GM19025 (cell line): ENCODE results near the gene DENND10.

ENCODE experiments used
- ATAC-seq: cut with Tn5 transposase; IDR thresholded peaks from one replicate; pipeline ENCODE4 v1.9.1; 2021; ENCODE audit warnings: mild to moderate bottlenecking, low read depth, moderate library complexity; ENCODE audit not compliant: unreplicated experiment

Gene DENND10

GRCh38 chr10:119103903-119104653 is at the start of gene DENND10:
Gene DENND10, plus strand, starts transcription at chr10:119104113. Its CDS starts 30 bp downstream, at chr10:119104143.
- ATAC-seq: peak; percentile 85

GRCh38 chr10:119055472-119055871 is 48.4 kb upstream of the DENND10 start:
- ATAC-seq: no peak

GRCh38 chr10:119058010-119058409 is 45.9 kb upstream of the DENND10 start:
- no peak for ATAC-seq

GRCh38 chr10:119059557-119059956 is 44.4 kb upstream of the DENND10 start:
- no peak for ATAC-seq

- no peak for ATAC-seq
Measured at GRCh38 chr10:119060107-119060506, 43.8 kb upstream of the DENND10 start.

- no peak for ATAC-seq
Measured at GRCh38 chr10:119061352-119061751, 42.6 kb upstream of the DENND10 start.

- ATAC-seq: no peak
Measured at GRCh38 chr10:119061926-119062325, 42.0 kb upstream of the DENND10 start.

- no peak for ATAC-seq
Measured at GRCh38 chr10:119070395-119071165, 33.3 kb upstream of the DENND10 start.

- ATAC-seq: no peak
Measured at GRCh38 chr10:119073584-119073983, 30.3 kb upstream of the DENND10 start.

GRCh38 chr10:119078422-119079179 is 25.3 kb upstream of the DENND10 start:
- no peak for ATAC-seq

GRCh38 chr10:119079599-119080520 is 24.1 kb upstream of the DENND10 start:
- peak; percentile 52 for ATAC-seq

- ATAC-seq: peak; percentile 81
Measured at GRCh38 chr10:119080521-119081259, 23.2 kb upstream of the DENND10 start, which contains the start of gene EIF3A. Gene EIF3A, minus strand, starts transcription at chr10:119080817. Its CDS starts 141 bp downstream, at chr10:119080676.

GRCh38 chr10:119084896-119085295 is 19.0 kb upstream of the DENND10 start:
- no peak for ATAC-seq

- no peak for ATAC-seq
Measured at GRCh38 chr10:119087271-119087882, 16.5 kb upstream of the DENND10 start.

GRCh38 chr10:119090026-119090795 is 13.7 kb upstream of the DENND10 start:
- no peak for ATAC-seq

GRCh38 chr10:119090968-119091367 is 12.9 kb upstream of the DENND10 start:
- ATAC-seq: no peak

GRCh38 chr10:119095640-119096039 is 8.3 kb upstream of the DENND10 start:
- no peak for ATAC-seq
